NCI-H526 treated with DMSO at 0.1 percent for 48 hours (cell line): ENCODE results near the gene STS.

Experiments
- DNase-seq: peaks from one replicate; lab custom pipeline; 2025; lab: John Stamatoyannopoulos, UW

STS gene

GRCh38 chrX:7147413-7147977, at the start of gene STS:
STS (plus strand) TSS chrX:7147712; CDS start chrX:7253200, 105,488 bp downstream.
- DNase-seq: peak; percentile 51

- no peak for DNase-seq
Measured at GRCh38 chrX:7100022-7100421, 47.5 kb upstream of the STS start.

- no peak for DNase-seq
Measured at GRCh38 chrX:7102119-7102518, 45.4 kb upstream of the STS start.

GRCh38 chrX:7106649-7107048, 40.9 kb upstream of the STS start:
- DNase-seq: no peak

- DNase-seq: no peak
Measured at GRCh38 chrX:7108030-7108429, 39.5 kb upstream of the STS start.

GRCh38 chrX:7109049-7109531, 38.4 kb upstream of the STS start:
- no peak for DNase-seq

GRCh38 chrX:7109838-7110793, 37.4 kb upstream of the STS start:
- no peak for DNase-seq

GRCh38 chrX:7110821-7111276, 36.7 kb upstream of the STS start:
- DNase-seq: no peak

GRCh38 chrX:7111518-7111917, 36.0 kb upstream of the STS start:
- DNase-seq: no peak

- DNase-seq: no peak
Measured at GRCh38 chrX:7112071-7112470, 35.4 kb upstream of the STS start.

- no peak for DNase-seq
Measured at GRCh38 chrX:7115557-7115956, 32.0 kb upstream of the STS start.

GRCh38 chrX:7116081-7116480, 31.4 kb upstream of the STS start:
- DNase-seq: no peak

- no peak for DNase-seq
Measured at GRCh38 chrX:7117587-7117986, 29.9 kb upstream of the STS start.

- no peak for DNase-seq
Measured at GRCh38 chrX:7119950-7120877, 27.3 kb upstream of the STS start.

- no peak for DNase-seq
Measured at GRCh38 chrX:7120878-7121219, 26.7 kb upstream of the STS start.

GRCh38 chrX:7127056-7127455, 20.5 kb upstream of the STS start:
- no peak for DNase-seq

GRCh38 chrX:7131621-7132020, 15.9 kb upstream of the STS start:
- DNase-seq: no peak

GRCh38 chrX:7132335-7133049, 15.0 kb upstream of the STS start:
- peak; percentile 82 for DNase-seq

GRCh38 chrX:7133050-7133440, 14.5 kb upstream of the STS start:
- DNase-seq: no peak

- DNase-seq: no peak
Measured at GRCh38 chrX:7134981-7135380, 12.5 kb upstream of the STS start.

GRCh38 chrX:7139202-7140081, 8.1 kb upstream of the STS start:
- DNase-seq: no peak
